Measurements from ENCODE around the gene AP1S3. TPM values are rescaled to one million over a fixed set of nuclear protein-coding genes. Genes with fewer than 3 reads are reported as not detected.
"Not testable (repeated sequence)": the region's sequence is repeated elsewhere in the genome, so short reads cannot be mapped to it uniquely, and the experiment has no call there.

Gene AP1S3
- total RNA-seq, 1 donor from 2014 or later = 18.0 TPM

DNA sequence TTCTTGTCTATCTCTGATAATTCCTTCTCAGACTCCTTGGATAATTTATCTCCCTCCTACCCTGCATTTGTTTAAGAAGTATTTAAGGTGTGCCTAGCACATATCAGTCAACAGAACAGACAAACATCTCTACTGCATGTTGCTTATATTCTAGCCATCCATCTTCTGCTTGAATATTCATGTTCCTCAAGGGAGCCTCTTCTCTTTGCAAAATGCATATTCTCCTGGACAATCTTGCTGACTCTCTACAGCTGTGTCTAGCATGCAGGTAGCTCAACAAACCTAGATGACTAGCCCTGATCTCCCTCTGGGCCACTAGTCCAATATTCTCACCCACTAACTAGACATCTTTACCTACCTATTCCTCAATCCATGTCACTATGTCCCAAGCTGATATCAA is 70.0 kb downstream of the AP1S3 start:
- peaks cover 49% of the 10 kb centered on the region for H3K4me1 Mint-ChIP-seq
- H3K4me3 Mint-ChIP-seq = no peak overlapping the region
- H3K27ac Mint-ChIP-seq = no peak overlapping the region
- TF ChIP-seq, protein P1, sequence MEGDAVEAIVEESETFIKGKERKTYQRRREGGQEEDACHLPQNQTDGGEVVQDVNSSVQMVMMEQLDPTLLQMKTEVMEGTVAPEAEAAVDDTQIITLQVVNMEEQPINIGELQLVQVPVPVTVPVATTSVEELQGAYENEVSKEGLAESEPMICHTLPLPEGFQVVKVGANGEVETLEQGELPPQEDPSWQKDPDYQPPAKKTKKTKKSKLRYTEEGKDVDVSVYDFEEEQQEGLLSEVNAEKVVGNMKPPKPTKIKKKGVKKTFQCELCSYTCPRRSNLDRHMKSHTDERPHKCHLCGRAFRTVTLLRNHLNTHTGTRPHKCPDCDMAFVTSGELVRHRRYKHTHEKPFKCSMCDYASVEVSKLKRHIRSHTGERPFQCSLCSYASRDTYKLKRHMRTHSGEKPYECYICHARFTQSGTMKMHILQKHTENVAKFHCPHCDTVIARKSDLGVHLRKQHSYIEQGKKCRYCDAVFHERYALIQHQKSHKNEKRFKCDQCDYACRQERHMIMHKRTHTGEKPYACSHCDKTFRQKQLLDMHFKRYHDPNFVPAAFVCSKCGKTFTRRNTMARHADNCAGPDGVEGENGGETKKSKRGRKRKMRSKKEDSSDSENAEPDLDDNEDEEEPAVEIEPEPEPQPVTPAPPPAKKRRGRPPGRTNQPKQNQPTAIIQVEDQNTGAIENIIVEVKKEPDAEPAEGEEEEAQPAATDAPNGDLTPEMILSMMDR (IDR thresholded peaks at IDR 0.05; ENCODE audit: unreplicated experiment) = no peak
- H3K36me3 Mint-ChIP-seq = peaks cover 21% of the 10 kb centered on the region
- peaks cover 6% of the 10 kb centered on the region for H3K9me3 Mint-ChIP-seq
- no peak for DNase-seq (ENCODE audit: low spot score in 2 of 2, unreplicated experiment in 2 of 2)
- no peaks in the 10 kb centered on the region for H3K27me3 Mint-ChIP-seq (ENCODE audit: low read depth)

DNA sequence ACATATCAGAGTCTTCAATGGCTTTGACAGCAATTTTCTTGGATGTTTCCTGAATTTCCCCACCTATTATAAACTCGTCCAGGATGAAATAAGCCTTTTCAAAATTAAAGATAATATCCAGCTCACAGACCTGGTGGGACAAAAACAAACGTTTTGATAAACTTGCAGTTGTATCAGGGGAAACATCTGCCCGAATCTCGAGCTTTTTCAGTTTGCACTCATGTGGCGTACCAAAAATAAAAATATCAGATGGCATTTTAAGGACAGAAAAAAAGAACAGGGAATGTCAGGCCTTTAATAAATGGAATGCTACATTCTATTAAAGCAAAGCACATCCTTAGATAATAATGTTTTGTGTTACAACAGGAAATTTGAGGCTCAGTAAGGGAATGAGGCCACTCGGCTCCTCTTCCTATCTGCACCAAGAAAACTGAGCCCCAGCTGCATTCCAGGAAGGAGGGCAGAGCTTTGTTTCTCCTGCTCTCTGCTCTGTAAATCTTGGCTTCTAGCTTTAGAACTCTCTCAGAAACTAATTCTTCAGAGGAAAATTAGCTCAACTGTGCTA is 72.1 kb downstream of the AP1S3 start:
- DNase-seq (ENCODE audit: low spot score in 2 of 2, unreplicated experiment in 2 of 2) = no peak
- Mint-ChIP-seq H3K27ac (peak overlapping the region; percentile 62), H3K9me3 (peaks cover 6% of the 10 kb centered on the region), H3K27me3 (ENCODE audit: low read depth) (no peaks in the 10 kb centered on the region), H3K4me3 (no peak overlapping the region), H3K4me1 (peaks cover 42% of the 10 kb centered on the region), H3K36me3 (peaks cover 19% of the 10 kb centered on the region)
- TF ChIP-seq, protein P1 (IDR thresholded peaks at IDR 0.05; ENCODE audit: unreplicated experiment) = no peak

DNA sequence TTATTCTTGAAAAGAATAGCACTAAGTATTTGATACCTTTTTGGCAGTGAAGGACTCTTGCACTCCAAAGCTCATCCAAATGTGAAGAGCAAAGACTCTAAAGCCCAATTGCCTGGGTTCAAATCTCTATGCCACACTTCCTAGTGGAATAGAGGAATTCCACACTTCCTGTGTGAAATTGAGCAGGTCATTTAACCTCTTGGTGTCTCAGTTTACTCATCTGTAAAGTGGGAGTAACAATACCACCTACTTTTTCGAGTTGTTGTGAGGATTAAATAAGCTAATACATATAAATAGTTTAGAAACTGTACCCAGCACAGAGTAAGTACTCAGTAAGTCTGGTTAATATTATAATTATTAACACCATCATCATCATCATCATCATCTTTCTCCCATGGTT is 72.6 kb downstream of the AP1S3 start:
- H3K9me3 Mint-ChIP-seq = peaks cover 6% of the 10 kb centered on the region
- peaks cover 19% of the 10 kb centered on the region for H3K36me3 Mint-ChIP-seq
- H3K4me1 Mint-ChIP-seq = peaks cover 45% of the 10 kb centered on the region
- no peak for DNase-seq (ENCODE audit: low spot score in 2 of 2, unreplicated experiment in 2 of 2)
- H3K27ac Mint-ChIP-seq = no peak overlapping the region
- no peak overlapping the region for H3K4me3 Mint-ChIP-seq
- TF ChIP-seq, protein P1 (IDR thresholded peaks at IDR 0.05; ENCODE audit: unreplicated experiment) = no peak
- H3K27me3 Mint-ChIP-seq (ENCODE audit: low read depth) = no peaks in the 10 kb centered on the region

DNA sequence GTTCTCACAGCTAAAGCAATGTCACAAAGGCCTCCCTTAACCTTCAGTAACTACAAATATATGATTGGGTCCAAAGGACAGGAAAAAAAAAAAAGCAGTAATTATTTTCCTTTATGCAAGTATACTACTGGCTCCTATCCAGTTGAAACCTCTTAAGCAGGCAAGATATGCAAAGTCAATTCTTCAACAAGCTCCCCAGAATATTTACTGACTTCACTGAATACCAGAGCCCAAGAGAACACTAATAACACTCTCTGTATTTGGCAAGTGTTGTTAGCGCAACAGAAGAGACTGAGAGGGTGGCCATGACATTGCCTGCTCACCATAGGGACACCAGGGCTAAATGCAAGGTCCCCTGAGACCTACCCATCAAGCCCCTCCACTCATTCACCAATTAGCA is 74.5 kb downstream of the AP1S3 start:
- Mint-ChIP-seq H3K4me1 (peaks cover 48% of the 10 kb centered on the region), H3K9me3 (peaks cover 6% of the 10 kb centered on the region), H3K4me3 (no peak overlapping the region), H3K36me3 (peaks cover 17% of the 10 kb centered on the region), H3K27me3 (ENCODE audit: low read depth) (no peaks in the 10 kb centered on the region), H3K27ac (peak overlapping the region; percentile 90)
- no peak for DNase-seq (ENCODE audit: low spot score in 2 of 2, unreplicated experiment in 2 of 2)
- TF ChIP-seq, protein P1 (IDR thresholded peaks at IDR 0.05; ENCODE audit: unreplicated experiment) = no peak

DNA sequence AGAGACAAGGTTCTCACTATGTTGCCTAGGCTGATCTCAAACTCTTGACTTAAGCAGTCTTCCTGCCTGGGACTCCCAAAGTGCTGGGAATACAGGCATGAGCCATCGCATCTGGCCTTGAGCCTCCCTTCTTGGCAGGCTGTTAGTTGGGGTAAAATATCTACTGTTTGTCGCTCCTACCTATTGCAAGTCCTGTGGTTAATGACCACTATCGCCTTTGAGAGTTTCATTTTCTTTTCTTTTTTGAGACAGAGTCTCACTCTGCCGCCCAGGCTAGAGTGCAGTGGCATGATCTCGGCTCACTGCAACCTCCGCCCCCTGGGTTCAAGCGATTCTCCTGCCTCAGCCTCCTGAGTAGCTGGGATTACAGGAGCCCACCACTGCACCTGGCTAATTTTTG is 75.6 kb downstream of the AP1S3 start:
- peaks cover 40% of the 10 kb centered on the region for H3K4me1 Mint-ChIP-seq

GRCh38 chr2:223760838-223761502 is 76.4 kb downstream of the AP1S3 start:
- H3K27ac Mint-ChIP-seq = peak overlapping the region; percentile 25
- DNase-seq (ENCODE audit: low spot score in 2 of 2, unreplicated experiment in 2 of 2) = no peak
- peaks cover 5% of the 10 kb centered on the region for H3K36me3 Mint-ChIP-seq

More for the DNA sequence above, 75.6 kb downstream of the AP1S3 start:
- DNase-seq (ENCODE audit: low spot score in 2 of 2, unreplicated experiment in 2 of 2); H3K36me3 Mint-ChIP-seq; H3K4me3 Mint-ChIP-seq; H3K27me3 Mint-ChIP-seq (ENCODE audit: low read depth); H3K9me3 Mint-ChIP-seq: not testable (repeated sequence)
- H3K27ac Mint-ChIP-seq = peak overlapping the region; percentile 30

More at GRCh38 chr2:223760838-223761502, 76.4 kb downstream of the AP1S3 start:
- Mint-ChIP-seq H3K4me1 (peaks cover 38% of the 10 kb centered on the region), H3K27me3 (ENCODE audit: low read depth) (no peaks in the 10 kb centered on the region), H3K4me3 (no peak overlapping the region), H3K9me3 (no peaks in the 10 kb centered on the region)
- TF ChIP-seq, protein P1 (IDR thresholded peaks at IDR 0.05; ENCODE audit: unreplicated experiment) = no peak
